ENCODE results near the gene TOR3A.

- TF ChIP-seq POLR2A (IDR thresholded peaks at IDR 0.05; ENCODE audit: low read depth) (no peak), CTCF (IDR thresholded peaks at IDR 0.05) (no peak), EP300 (IDR thresholded peaks at IDR 0.05) (no peak), POLR2AphosphoS5 (IDR thresholded peaks at IDR 0.05) (no peak)
Observed at GRCh38 chr1:179066471-179066870, 15.4 kb upstream of the TOR3A start.

Measured in esophagus muscularis mucosa (tissue), 4 donors.